GM12892 (cell line): ENCODE data around the gene SCN2B.

ENCODE experiments used
- DNase-seq: peaks from one replicate; pipeline ENCODE4 v3.0.0; 2011; ENCODE audit not compliant: insufficient read length
- FAIRE-seq: peaks from 2 replicates; lab custom pipeline; 2011; peaks lifted over from hg19 to GRCh38; lab: Jason Lieb, UNC
- POLR2A ChIP-seq: IDR thresholded peaks from 2 replicates; pipeline ENCODE4 v1.6.1; 2011; ENCODE audit warnings: low read depth, low read length, control low read depth
- POLR2AphosphoS5 ChIP-seq: IDR thresholded peaks from 2 replicates; pipeline ENCODE4 v1.6.1; 2011; ENCODE audit warnings: low read depth, low read length, control low read depth
- TAF1 ChIP-seq: IDR thresholded peaks from 2 replicates; pipeline ENCODE4 v1.6.1; 2011; ENCODE audit warnings: low read depth, mild to moderate bottlenecking, control low read depth, low read length, borderline replicate concordance

SCN2B gene

DNA sequence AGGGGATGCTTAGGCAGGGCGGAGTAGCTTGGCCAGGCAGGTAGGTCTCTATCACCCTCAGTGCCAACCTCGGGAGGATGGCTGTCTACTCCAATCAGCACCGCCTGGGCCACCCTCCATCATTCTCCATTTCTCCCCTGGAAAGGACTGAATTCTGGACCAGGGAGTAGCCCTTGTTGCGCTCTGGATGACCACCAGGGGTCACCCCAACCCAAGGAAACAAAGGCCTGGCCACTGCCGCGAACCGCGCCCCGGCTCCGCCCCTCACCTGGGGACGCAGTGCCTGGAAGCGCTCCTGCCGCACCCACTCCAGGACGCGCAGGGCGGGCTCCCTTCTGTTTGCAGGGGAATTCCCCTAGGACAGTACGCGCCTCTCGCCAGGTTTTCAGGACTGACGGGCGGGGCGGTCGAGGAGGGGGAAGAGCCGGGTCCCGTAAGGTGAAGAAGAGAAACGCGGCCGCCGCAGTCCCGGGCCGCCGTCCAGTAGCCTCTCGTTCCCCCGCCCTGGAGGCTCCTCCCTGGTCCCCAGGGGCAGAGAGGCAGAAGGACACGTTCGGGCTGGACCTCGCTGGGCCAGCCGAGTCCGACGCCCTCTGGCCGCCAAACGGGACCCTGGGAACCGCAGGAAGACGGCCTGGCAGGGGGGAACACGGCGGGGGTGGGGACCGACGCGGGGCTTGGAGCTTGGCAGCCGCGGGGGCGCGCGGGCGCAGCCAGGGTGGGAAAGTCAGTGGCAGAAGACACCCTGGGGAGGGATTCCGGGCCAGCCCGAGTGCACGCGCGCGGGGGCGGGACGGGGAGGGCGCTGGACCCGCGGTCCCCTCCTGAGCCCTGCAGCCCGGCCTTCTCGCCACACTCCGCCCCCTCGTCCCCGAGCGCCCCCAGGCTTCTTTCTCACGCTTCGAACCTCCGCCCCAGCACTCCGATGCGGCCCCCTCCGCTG lies 30.9 kb downstream of the SCN2B start:
- TF ChIP-seq POLR2A (no peak), TAF1 (no peak), POLR2AphosphoS5 (no peak)
- DNase-seq (peak; percentile 95), FAIRE-seq (peak; percentile 92)

DNA sequence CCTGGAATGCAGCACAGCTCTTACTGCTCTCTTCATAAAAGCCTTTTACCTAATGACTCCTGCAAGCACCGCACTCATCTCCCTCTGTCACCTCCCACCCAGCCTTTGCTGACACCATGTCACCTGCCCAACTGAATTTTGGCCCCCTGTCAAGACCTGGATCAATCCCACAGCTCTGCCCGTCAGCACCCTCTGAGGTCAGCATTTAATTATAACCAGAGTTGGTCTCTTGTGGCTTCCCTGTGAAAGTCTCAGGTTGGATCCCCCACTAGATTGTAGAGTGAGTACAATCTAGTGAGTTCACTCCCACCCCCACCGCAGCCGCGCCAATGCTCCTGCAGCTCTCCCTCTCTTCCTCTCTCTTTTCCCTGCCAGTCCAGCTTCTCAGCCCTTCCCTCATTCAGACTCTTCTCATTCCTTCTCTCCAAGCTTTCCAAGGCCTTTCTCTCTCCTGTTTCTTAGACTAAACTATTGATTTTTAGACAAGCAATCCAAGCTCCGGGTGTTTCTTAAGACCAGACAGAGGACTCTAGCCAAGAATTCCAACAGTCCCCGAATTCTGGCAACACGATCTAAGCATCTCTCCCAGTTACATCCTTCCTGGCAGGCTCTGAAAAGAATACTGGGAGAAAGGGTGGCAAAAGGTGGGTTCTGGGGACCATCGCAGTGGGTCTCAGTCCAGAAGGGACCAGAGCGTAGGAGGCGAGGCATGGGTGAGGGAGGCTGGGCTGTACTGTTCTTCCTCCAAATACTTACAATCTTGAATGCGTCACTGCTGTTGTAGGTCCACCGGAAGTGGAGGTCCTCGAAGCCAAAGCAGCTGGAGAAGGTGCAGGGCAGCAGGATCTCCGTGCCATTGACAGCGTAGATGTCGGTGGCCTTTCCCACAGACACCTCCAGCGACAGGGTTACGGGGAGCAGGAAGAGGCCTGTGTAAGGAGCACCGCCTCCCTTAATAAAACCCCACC lies 31.9 kb downstream of the SCN2B start:
- TF ChIP-seq TAF1 (no peak), POLR2AphosphoS5 (no peak), POLR2A (no peak)
- no peak for DNase-seq
- peak; percentile 38 for FAIRE-seq

- FAIRE-seq (no peak), DNase-seq (no peak)
- no peak for TF ChIP-seq TAF1
- TF ChIP-seq POLR2A = no peak
- no peak for TF ChIP-seq POLR2AphosphoS5
Measured at GRCh38 chr11:118143661-118144185, 32.7 kb downstream of the SCN2B start.

DNA sequence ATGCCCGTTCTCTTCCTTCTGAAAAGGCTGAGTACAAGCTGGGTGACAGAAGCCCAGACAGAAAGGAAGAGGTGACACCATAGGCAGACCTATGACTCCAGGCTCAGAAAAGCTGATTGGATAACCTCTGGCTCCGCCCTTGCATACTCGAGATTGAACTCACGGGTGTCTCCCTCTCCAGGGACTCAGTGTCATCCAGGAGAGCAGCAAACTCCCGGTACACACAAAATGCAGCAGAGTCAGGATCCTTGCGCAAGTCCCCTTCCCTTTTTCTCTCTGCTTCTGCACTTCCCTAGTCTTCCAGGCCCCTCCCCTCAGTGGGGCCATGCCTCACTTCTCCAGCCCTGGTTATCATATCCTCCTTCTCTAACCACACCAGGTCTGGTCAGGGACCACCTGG lies 33.6 kb downstream of the SCN2B start:
- no peak for TF ChIP-seq TAF1
- TF ChIP-seq POLR2A = no peak
- TF ChIP-seq POLR2AphosphoS5 = no peak
- FAIRE-seq (peak; percentile 44), DNase-seq (no peak)

- FAIRE-seq (peak; percentile 42), DNase-seq (no peak)
- no peak for TF ChIP-seq POLR2A
- TF ChIP-seq POLR2AphosphoS5 = no peak
- TF ChIP-seq TAF1 = no peak
Measured at GRCh38 chr11:118142081-118142480, 34.4 kb downstream of the SCN2B start.

GRCh38 chr11:118139578-118139977 lies 36.9 kb downstream of the SCN2B start:
- DNase-seq = no peak
- FAIRE-seq = no peak
- no peak for TF ChIP-seq POLR2A
- TF ChIP-seq POLR2AphosphoS5 = no peak
- no peak for TF ChIP-seq TAF1

GRCh38 chr11:118138839-118139420 lies 37.5 kb downstream of the SCN2B start:
- DNase-seq (no peak), FAIRE-seq (no peak)
- TF ChIP-seq POLR2AphosphoS5 (no peak), POLR2A (no peak), TAF1 (no peak)

GRCh38 chr11:118136801-118137200 lies 39.6 kb downstream of the SCN2B start:
- DNase-seq (no peak), FAIRE-seq (no peak)
- TF ChIP-seq POLR2AphosphoS5 = no peak
- TF ChIP-seq POLR2A = no peak
- no peak for TF ChIP-seq TAF1

DNA sequence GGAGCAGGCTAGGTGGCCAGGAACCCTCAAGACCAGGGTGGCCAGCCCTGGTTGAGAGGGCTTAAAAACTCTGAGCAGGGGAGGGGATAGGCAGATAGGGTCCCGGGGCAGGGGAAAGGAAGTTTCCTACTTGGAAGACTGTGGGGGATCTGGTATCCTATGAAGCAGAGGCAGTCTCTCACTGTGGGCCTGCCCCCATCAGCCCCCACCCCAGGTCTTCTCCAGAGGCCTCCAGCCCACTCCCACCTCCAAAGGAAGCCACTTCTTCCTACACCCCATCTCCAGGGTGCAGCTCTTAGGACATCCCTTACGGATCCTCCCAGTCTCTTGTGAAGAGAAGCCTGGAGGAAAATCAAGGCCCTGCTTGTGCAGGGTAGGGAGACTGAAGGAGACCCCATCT lies 40.1 kb downstream of the SCN2B start:
- DNase-seq = no peak
- TF ChIP-seq TAF1 = no peak
- no peak for TF ChIP-seq POLR2AphosphoS5
- TF ChIP-seq POLR2A = no peak
- FAIRE-seq = no peak

GRCh38 chr11:118135796-118136165 lies 40.7 kb downstream of the SCN2B start:
- TF ChIP-seq TAF1 (no peak), POLR2A (no peak), POLR2AphosphoS5 (no peak)
- FAIRE-seq (no peak), DNase-seq (no peak)

DNA sequence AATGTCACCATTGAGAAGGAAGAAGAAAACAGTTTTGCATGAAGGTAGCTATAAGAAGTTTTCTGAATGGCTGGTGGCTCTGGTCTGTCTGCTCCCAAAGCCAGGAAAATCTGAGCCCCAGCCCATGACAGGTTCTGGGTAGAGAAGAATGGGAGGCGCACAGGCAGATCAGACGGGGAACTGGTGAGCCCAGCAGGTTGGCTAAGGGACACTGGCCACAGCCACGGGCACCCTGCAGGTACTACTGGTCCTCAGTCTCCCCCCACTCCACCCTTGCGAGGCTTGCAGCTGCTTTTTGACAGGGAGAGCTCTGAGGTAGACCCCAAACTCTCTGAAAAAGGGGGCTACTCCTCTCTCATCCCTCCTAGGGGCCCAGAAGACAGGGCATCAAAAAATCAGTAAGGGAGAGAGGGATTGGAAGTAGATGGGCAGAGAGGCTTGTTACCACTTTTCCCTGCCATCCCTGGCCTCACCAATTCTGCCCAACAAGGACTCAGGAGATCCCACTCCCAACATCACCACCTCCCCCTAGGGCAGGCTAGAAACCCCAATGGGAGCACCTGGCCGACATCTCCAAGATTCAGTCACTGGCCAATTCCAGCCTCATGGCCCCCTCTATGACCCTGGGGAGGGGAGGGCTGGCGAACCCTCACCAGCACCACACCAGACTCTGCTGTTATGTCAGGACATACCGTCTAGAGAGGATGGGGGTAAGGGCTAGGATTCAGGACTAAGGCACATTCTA lies 41.2 kb downstream of the SCN2B start:
- FAIRE-seq = no peak
- no peak for DNase-seq
- TF ChIP-seq TAF1 (no peak), POLR2A (no peak), POLR2AphosphoS5 (no peak)

DNA sequence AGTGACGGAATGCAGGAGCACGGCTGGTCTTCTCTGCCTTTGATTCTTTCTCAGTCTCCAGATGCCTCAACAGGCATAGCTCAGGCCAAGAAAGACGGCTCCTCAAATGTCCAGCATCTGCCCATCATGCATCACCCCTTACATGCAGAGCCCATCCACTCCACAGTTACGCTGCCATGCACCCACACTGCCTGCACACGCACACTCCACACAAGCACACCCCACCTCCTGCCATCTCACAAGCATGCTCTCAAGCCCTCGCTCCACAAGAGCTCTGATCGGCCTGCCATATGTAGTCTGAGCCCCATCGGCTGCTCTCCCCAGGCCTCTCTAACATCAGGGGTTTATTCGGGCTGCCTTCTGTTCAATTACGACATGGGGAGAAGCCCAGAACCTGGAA lies 42.6 kb downstream of the SCN2B start:
- FAIRE-seq (no peak), DNase-seq (no peak)

More for the DNA sequence above, 42.6 kb downstream of the SCN2B start:
- TF ChIP-seq TAF1 (no peak), POLR2A (no peak), POLR2AphosphoS5 (no peak)
